ENCODE measurements around the gene DLGAP4. TPM values are rescaled to one million over a fixed set of nuclear protein-coding genes. Genes with fewer than 3 reads are reported as not detected.
A peak's percentile ranks its signal among the peaks of the same experiment; 100 is the strongest.

DLGAP4 gene
- total and polyA plus RNA-seq, 12 donors: 34.0 to 74.4 (median 55.6) TPM

GRCh38 chr20:36463212-36464061 lies 157.3 kb downstream of the DLGAP4 start:
- ATAC-seq (no peak), DNase-seq (no peak)
- Histone ChIP-seq H3K27me3 (no peaks in the 10 kb centered on the region), H3K4me3 (peak overlapping the region; percentile 67 to 98 (median 91)), H3K36me3 (peaks cover 0 to 13% (median 0%) of the 10 kb centered on the region in 9 donors), H3K9me3 (no peaks in the 10 kb centered on the region), H3K27ac (peak overlapping the region; percentile 97 to 100 (median 99)), H3K4me1 (peaks cover 30 to 66% (median 63%) of the 10 kb centered on the region in 9 donors)
- TF ChIP-seq, protein P1, sequence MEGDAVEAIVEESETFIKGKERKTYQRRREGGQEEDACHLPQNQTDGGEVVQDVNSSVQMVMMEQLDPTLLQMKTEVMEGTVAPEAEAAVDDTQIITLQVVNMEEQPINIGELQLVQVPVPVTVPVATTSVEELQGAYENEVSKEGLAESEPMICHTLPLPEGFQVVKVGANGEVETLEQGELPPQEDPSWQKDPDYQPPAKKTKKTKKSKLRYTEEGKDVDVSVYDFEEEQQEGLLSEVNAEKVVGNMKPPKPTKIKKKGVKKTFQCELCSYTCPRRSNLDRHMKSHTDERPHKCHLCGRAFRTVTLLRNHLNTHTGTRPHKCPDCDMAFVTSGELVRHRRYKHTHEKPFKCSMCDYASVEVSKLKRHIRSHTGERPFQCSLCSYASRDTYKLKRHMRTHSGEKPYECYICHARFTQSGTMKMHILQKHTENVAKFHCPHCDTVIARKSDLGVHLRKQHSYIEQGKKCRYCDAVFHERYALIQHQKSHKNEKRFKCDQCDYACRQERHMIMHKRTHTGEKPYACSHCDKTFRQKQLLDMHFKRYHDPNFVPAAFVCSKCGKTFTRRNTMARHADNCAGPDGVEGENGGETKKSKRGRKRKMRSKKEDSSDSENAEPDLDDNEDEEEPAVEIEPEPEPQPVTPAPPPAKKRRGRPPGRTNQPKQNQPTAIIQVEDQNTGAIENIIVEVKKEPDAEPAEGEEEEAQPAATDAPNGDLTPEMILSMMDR (IDR thresholded peaks at IDR 0.05): no peak
- intact Hi-C loops (cut with DNase I): loop anchor here in 5 of 10 donors (2.0 to 10.0 kb wide), 5 partner anchors 35 to 281 kb away; partner anchors contain the start of genes MYL9 (in 5 of the 5), RAB5IF (in 2 of the 5) and NDRG3 (in 1 of the 5)
- 21 to 23% methylated on average over 10 of the region's 10 CpGs for WGBS, 2 donors

DNA sequence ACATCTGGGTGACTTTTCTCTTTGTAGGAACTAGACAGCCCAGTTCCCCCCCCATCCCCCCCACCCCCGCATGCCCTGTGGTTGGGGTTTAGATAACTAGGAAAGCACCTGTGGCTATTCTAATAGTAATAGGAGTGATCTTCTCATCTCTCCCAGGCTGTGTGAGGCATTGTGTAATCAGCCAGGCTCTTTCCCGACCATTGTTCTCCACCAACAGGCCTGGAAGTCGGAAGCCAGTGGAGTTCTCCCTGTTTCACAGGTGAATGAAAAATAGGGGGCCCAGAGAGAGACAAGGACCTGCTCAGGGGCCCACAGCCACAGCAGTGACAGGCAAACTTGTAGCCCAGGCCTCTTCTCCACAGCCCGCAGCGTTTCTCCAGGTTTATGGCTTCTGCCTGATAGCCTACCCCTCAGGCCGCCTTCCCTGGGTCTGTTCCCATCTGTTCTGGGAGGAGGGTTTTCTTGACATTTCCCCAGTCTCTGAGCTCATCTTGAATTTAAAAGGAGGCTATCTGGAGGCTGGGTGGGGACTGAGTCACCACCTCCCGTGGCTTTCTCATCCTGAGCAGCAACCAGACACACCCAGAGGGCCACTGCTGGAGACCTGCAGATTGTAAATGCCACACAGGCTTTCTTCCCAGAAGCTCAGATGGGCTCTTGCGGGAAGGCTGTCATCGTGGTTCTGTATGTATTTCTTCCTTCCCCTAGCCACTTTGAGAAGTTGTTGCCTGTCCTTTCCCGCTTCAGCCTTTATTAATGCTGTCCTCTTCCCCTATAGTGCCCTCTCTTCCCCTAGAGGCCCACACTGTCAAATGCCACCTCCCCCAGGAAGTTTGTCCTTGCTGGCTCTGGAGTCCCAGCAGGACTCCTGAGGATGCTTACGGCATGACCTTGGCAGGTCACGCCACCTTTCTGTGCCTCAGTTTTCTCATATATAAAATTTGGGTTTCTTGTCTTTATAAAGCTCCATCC lies 159.3 kb downstream of the DLGAP4 start:
- peaks cover 0 to 13% (median 0%) of the 10 kb centered on the region in 9 donors for H3K36me3 ChIP-seq
- DNase-seq (no peak), ATAC-seq (peak in 1 of 8 donors; percentile 21)
- H3K27me3 ChIP-seq: no peaks in the 10 kb centered on the region
- no peak overlapping the region for H3K4me3 ChIP-seq
- TF ChIP-seq, protein P1 (IDR thresholded peaks at IDR 0.05): no peak
- intact Hi-C loops (cut with DNase I): loop anchor here in 5 of 10 donors (2.0 to 10.0 kb wide), 4 partner anchors 15 to 279 kb away; partner anchors contain the start of genes RAB5IF (in 2 of the 5), MYL9 (in 1 of the 5) and NDRG3 (in 1 of the 5)
- peak overlapping the region in 9 of 10 donors; percentile 35 to 100 (median 99) for H3K27ac ChIP-seq
- H3K9me3 ChIP-seq: no peaks in the 10 kb centered on the region
- 50 to 55% methylated on average over 12 of the region's 12 CpGs for WGBS, 2 donors
- peaks cover 38 to 83% (median 80%) of the 10 kb centered on the region in 9 donors for H3K4me1 ChIP-seq

- H3K4me3 ChIP-seq: no peak overlapping the region
- intact Hi-C loops (cut with DNase I): loop anchor here in 5 of 10 donors (2.0 to 10.0 kb wide), 4 partner anchors 15 to 279 kb away; partner anchors contain the start of genes RAB5IF (in 2 of the 5), MYL9 (in 1 of the 5) and NDRG3 (in 1 of the 5)
Observed at GRCh38 chr20:36466089-36466488, 159.9 kb downstream of the DLGAP4 start.

More at GRCh38 chr20:36466089-36466488, 159.9 kb downstream of the DLGAP4 start:
- no peaks in the 10 kb centered on the region for H3K9me3 ChIP-seq
- DNase-seq: no peak
- H3K27me3 ChIP-seq: no peaks in the 10 kb centered on the region
- peaks cover 38 to 85% (median 81%) of the 10 kb centered on the region in 9 donors for H3K4me1 ChIP-seq
- H3K27ac ChIP-seq: peak overlapping the region in 9 of 10 donors; percentile 35 to 100 (median 99)
- ATAC-seq: no peak
- TF ChIP-seq, protein P1 (IDR thresholded peaks at IDR 0.05): no peak
- H3K36me3 ChIP-seq: peaks cover 0 to 13% (median 0%) of the 10 kb centered on the region in 9 donors
- WGBS, 2 donors: 29 to 39% methylated on average over 3 of the region's 3 CpGs

Data from heart right ventricle (tissue), 16 donors.